Astrocyte of the cerebellum (primary cell): ENCODE data around the gene ZMIZ1.

Source experiments
- DNase-seq: peaks from one replicate; pipeline ENCODE4 v3.0.0-alpha.2; 2011; ENCODE audit warnings: low read depth
- H3K4me3 ChIP-seq: 2 replicates; pipeline ENCODE4 v1.5.1; 2011; ENCODE audit warnings: mild to moderate bottlenecking, low read depth, low read length, moderate library complexity
- in situ Hi-C: cut with HindIII; loops from 2 replicates; pipeline ENCODE4 v1.10.0; 2017; ENCODE audit warnings: low sequenced_read_pairs
- TF ChIP-seq, protein P1 (sequence below): IDR thresholded peaks from 2 replicates; pipeline ENCODE4 v1.5.1; 2012; ENCODE audit warnings: low read length, low read depth, moderate library complexity, mild to moderate bottlenecking; ENCODE audit errors: missing control alignments

Gene ZMIZ1

DNA sequence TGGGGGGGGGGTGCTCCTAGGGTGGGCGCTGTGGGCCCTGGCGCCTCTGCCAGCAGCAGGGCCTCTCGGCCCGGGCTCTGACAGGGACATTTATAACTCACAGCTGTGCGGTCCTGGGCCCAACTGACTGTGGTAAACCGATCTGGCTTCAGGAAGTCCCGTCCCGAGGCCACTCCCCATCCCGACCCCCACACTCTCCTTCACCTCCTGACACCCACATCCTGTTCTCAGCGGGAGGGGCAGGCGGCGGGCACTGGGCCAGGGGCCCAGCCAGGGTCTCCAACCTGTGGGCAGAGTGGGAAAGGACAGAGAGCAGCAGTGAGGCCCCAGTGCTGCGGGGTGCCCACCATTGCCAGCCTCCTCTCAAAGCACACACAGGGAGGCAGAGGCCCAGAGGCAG is 69.1 kb downstream of the ZMIZ1 start:
- TF ChIP-seq, protein P1, sequence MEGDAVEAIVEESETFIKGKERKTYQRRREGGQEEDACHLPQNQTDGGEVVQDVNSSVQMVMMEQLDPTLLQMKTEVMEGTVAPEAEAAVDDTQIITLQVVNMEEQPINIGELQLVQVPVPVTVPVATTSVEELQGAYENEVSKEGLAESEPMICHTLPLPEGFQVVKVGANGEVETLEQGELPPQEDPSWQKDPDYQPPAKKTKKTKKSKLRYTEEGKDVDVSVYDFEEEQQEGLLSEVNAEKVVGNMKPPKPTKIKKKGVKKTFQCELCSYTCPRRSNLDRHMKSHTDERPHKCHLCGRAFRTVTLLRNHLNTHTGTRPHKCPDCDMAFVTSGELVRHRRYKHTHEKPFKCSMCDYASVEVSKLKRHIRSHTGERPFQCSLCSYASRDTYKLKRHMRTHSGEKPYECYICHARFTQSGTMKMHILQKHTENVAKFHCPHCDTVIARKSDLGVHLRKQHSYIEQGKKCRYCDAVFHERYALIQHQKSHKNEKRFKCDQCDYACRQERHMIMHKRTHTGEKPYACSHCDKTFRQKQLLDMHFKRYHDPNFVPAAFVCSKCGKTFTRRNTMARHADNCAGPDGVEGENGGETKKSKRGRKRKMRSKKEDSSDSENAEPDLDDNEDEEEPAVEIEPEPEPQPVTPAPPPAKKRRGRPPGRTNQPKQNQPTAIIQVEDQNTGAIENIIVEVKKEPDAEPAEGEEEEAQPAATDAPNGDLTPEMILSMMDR, result no peak
- DNase-seq, result no peak
- H3K4me3 ChIP-seq, result no peak overlapping the region
- in situ Hi-C loops, result no loop called here

DNA sequence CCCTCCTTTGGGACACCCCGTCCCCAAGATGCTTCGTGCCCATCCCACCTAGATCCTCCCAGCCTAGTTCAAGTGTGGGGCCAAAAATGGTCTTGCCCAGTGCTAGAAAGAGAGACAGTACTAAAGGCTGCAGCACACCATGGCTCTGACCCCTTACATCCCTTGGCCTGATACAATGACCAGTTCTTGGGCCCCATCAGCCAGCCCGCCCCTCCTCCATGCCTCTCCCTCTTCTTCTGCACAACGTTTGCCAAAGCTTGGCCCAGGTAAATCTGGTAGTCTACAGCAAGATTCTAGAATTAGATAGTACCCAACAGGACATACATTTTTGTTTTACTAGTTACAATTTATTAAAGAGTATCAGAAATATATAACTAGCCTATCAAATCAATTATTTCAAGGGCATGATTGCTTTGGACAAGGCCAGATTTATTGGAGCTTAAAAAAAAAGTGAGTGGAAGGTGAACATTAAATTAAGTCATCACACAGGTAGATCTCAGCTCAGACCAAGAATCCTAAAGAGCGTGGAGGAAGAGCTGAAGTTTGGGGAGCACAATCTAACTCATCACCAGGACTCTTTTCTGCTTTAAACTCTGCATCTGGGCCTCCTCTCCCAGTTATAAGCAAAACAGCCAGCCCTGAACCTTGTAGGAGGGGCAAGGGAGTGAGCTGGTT is 69.8 kb downstream of the ZMIZ1 start:
- H3K4me3 ChIP-seq, result no peak overlapping the region
- in situ Hi-C loops, result no loop called here
- DNase-seq, result no peak
- TF ChIP-seq, protein P1, result no peak

DNA sequence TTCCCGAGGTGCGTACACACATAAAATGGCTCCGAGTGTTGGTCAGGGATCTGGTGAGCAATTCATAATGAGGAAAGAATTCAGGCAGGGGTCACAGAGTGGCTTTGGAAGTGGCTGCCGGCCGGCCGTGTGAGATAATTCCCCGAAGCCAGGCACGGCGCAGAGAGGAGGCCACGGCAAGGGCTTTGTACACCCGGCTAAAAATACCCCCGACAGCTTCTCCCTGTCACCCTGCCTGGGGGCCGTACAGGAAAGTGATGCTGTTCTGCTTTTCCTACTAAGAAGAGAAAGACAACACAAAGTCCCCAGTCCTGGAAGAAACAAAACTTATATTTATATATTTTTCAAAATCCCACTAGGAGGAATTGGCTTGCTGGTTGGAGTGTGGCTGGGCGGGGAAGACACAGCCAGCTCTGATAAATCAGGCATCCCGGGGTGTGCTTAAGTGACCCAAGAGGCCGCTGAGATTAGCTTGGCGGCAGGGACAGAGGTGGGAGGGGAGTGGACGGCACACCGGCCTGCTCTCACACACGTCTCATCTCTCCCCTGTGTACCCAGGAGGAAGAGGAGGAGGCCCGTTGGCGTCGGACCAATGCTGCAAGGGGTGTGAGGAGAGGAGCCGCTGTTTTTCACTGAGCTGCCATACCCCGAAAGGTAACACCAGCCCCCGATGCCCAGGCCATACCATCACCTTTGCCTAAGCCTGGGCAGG is 70.5 kb downstream of the ZMIZ1 start:
- TF ChIP-seq, protein P1, result no peak
- H3K4me3 ChIP-seq, result no peak overlapping the region
- in situ Hi-C loops, result no loop called here
- DNase-seq, result peak; percentile 91

DNA sequence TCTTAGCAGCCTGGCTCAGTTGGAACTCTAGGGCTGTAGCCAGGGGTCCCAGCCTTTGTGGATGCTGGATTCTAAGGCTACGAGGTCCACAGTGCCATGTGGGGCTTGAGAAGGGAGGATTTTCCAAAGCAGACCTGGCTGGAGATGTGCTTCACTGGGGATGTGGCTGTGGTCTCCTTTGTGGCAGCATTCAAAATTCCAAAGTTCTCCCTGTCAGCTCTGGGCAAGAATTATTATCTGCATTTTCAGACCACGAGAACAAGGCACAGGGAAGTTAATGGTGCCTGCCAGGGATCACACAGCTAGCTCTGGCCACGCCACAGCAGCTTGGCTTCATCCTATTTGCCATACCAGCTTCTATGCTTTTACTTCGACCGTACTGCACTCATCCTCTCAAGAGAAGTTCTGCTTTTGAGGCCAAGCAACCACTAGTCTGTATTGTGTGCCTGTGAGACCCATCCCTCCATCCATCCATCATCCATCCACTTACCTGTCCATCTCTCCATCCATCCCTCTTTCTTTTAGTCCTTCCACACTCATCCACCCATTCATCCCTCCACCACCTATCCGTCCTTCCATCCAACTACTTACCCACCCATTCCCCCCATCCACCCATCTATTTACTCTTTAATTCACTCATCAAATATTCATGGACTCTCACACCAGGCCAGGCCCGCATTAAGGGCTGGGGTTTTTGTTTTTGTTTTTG is 71.5 kb downstream of the ZMIZ1 start:
- H3K4me3 ChIP-seq, result no peak overlapping the region
- in situ Hi-C loops, result no loop called here
- TF ChIP-seq, protein P1, result no peak
- no peak for DNase-seq

DNA sequence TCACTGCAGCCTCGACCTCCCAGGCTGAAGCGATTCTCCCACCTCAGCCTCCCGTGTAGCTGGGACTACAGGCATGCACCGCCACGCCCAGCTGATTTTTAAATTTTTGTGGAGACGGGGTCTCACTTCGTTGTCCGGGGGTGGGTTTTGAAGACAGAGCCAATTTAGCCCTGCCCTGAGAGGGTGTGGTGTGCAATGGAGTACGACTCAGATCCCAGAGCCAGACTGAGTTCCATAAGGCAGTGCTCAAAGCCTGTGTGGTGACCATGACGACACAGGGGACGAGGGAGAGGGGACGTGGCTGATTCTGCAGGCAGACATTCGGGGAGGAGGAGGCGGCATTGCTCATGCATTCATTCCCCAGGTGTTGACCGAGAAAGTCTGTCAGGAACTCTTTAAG is 72.1 kb downstream of the ZMIZ1 start:
- no peak overlapping the region for H3K4me3 ChIP-seq
- in situ Hi-C loops, result no loop called here
- no peak for DNase-seq
- TF ChIP-seq, protein P1, result no peak

DNA sequence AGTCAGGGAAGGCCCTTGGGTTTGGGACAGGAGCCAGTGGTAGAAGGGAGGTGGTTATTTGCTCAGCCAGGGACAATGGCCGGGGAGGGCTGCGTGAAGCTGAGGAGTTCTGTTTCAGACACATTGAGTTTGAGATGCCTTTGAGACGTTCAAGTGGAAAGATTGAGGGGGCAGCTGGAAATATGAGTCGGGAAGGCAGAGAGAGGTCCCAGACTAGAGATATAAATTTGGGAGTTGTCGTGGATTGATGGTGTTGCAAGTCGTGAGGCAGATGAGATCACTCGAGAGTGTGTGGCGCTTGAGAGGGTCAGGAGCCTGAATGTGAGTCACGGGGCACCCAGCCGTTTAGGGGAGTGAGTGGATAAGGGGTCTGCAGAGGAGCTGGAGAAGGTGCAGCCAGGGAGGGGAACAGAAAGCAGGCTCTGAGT is 73.3 kb downstream of the ZMIZ1 start:
- DNase-seq, result no peak

More for the DNA sequence above, 73.3 kb downstream of the ZMIZ1 start:
- TF ChIP-seq, protein P1, result no peak
- in situ Hi-C loops, result no loop called here
- H3K4me3 ChIP-seq, result no peak overlapping the region
